Measurements from ENCODE around the gene CDH12.
"Not testable (repeated sequence)": the region's sequence is repeated elsewhere in the genome, so short reads cannot be mapped to it uniquely, and the experiment has no call there.

CDH12 gene
- 0 reads per million in 4 donors for total RNA-seq

GRCh38 chr5:22852807-22853660 is at the start of gene CDH12:
Gene CDH12, minus strand, starts transcription at chr5:22853344.
- no peak for DNase-seq

DNA sequence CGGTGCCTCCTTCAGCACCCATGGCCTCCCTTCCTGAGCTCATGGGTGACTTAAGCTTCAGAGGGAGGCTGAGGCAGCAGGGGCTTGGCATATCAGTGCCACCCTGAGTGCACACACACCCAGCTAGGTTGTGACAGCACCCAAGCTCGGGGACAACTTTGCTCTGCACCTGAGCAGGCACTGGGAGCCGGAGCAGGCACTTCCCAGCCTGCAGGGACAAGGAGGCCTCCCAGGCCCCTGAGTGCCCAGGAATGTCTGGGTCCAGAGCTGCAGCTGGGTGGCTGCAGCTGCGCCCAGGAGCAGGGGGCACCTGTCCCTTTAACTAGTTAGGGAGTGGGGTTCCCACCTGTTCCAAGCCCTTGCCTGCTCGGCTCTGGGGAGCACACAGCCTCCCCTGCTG is 48.7 kb upstream of the CDH12 start:
- DNase-seq: no peak

DNA sequence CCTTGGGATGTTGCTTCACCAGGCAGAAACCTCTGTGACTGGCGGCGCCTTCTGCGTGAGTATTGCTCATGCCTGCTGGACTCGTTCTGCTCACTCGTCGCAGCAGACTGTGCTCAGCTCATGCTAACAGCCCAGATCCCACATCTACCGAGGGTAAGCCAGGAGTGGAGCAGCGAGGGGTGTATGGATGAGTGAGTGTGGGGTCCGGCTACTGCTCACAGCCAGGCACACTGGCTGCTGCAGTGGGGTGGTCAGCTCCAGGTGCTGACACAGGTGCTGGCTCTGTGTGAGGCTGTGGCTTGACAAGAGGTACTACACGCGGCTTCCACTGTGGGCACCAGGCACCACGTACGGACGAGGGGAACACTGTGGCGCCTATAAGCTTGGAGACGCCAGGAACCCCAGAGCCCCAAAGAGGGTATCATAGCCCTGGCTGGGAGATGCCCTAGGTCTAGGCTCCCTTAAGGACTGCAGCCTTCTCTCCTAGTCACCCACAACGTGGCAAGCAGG is 47.7 kb upstream of the CDH12 start:
- no peak for DNase-seq

DNA sequence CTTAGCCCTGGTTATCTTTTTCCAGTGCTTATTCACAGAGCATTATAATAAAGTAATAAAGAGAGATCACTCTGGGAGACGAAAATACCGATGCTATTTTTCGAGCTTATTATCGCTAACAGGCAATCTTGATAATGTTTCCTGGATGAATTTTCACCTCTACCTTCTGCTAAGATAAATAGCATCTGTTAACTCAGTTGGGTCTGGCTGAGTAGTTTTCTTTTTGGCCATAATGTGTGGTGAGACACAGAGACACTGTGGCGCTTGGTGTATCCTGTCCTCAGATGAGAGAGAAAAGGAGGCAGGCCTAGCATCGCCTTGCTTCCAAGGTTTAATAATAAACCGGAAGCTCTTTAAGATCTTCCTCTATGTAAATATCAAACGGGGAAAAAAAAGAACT is 46.2 kb upstream of the CDH12 start:
- no peak for DNase-seq

GRCh38 chr5:22896152-22896551 is 43.0 kb upstream of the CDH12 start:
- no peak for DNase-seq

DNA sequence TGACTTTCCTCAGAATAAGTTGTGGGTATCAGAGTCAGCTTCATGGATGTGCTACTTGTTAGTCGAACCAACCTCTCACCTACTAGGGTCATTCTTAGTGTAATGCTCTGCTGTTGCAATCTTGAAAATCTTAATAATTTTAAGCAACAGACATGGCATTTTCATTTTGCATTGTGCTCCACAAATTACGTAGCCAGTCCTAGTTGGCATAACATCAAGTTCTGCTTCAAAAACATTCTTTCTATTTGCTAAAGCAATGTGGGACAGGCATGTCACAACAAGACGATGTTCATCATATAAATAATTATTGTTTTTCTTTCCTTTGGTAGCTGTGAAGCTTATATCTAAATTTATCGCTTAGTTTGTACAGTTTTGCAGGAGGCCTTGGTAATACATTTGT is 39.3 kb upstream of the CDH12 start:
- no peak for DNase-seq

GRCh38 chr5:22889720-22890119 is 36.6 kb upstream of the CDH12 start:
- DNase-seq: no peak

DNA sequence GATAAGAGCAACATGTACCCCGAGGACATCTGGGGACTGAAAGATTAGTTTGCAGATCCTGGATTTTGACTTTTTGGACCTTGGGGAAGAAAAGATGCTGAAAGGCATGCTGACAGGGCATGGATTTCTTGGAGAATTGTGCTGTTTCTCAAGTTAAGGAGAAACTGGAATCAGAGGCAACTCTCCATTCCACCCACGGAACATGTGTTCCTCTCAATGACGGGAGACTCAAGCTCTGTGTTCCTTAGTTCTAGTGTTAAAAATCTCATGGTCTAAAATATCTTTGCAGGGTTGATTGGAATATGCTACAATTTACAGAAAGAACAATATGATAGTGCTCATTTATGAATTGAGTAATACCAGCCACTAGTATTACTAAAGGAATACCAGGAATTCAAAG is 34.4 kb upstream of the CDH12 start:
- DNase-seq: no peak

DNA sequence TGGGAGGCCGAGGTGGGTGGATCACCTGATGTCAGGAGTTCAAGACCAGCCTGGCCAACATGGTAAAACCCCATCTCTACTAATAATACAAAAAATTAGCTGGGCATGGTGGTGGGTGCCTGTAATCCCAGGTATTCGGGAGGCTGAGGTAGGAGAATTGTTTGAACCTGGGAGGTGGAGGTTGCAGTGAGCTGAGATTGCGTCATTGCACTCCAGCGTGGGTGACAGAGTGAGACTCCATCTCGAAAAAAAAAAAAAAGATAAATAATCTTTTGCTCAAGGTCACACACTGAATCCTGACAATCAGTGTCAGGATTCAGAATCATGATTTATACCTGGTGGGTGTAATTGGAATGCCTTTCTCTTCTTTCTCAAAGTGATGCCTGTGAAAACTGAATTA is 5.8 kb upstream of the CDH12 start:
- DNase-seq: not testable (repeated sequence)

GRCh38 chr5:22855824-22856223 is 2.7 kb upstream of the CDH12 start:
- DNase-seq: no peak

DNA sequence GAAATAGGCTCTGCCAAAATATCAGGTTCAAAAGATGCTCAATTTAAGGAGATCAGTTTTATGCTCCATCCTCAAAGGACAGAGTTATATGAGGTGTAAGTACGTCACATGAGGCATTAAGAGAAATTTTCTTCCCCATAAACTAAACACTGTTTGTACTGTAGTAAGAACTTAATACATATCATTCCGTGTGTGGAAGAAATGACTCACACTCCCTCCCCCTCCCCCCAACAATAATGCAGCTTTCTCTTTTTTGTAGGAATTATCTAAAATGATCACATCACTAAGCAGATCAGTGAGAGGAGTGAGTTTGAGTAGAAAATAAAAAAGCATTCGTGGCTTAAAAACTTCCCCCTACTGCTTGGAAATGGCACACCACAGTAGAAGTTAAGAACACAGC is 2.2 kb downstream of the CDH12 start:
- no peak for DNase-seq

- no peak for DNase-seq
Observed at GRCh38 chr5:22846693-22847092, 6.5 kb downstream of the CDH12 start.

- no peak for DNase-seq
Observed at GRCh38 chr5:22844636-22845035, 8.5 kb downstream of the CDH12 start.

DNA sequence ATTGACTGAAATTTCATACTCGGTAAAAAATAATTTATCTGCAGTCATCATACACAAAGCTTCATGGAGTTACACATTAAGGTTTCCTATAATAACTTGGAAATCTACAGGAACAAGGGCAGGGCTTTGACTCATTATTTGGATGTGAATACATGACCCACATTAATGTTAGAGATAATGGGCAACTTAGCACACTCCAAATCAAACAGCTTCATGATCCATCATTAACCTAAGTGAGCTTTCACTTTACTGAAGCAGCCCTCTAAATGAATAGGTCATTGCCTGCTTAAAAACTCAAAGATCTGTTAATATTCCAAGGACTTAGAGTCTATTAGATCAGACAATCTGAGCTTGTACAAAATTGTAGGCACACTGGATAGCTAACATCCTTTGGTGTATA is 9.0 kb downstream of the CDH12 start:
- DNase-seq: no peak

- DNase-seq: no peak
Observed at GRCh38 chr5:22842574-22842973, 10.6 kb downstream of the CDH12 start.

- DNase-seq: no peak
Observed at GRCh38 chr5:22837803-22838202, 15.3 kb downstream of the CDH12 start.

- no peak for DNase-seq
Observed at GRCh38 chr5:22835686-22836085, 17.5 kb downstream of the CDH12 start.

DNA sequence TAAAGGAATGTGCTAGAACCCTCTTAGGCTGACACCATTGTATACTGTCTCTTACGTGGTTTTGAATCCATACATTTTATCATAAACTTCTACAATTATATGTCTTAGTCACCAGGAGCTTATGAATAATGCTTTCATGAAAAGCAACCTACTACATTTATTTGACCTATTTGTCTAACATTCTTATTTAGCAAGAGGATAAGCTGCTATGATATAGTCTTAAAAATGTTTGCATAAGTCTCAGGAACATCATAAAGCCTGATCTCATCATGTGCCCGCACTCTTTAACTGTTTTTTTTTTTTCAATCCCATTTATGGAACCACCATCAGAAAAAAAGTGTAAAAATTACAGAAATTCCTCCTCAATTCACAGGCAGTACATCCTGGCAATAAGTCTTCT is 59.7 kb downstream of the CDH12 start:
- no peak for DNase-seq

- no peak for DNase-seq
Observed at GRCh38 chr5:22787807-22788206, 65.3 kb downstream of the CDH12 start.

DNA sequence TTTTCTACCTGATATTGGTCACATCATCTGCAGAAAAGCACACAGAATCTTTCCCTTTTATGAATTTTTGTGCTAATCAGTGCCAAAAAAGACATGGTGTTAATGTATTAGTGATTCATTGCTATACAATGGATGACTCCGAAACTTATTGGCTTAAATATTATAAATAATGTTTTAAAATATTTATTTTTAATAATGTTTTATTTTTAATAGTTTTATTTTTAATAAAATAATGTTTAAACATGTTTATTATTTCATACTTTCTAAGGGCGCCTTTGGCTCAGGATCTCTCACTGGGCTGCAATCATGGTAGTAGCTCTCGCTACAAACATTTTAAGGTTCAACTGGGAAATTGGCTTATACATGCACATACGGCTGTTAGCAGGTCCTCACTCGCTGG is 65.7 kb downstream of the CDH12 start:
- no peak for DNase-seq

- no peak for DNase-seq
Observed at GRCh38 chr5:22780756-22781155, 72.4 kb downstream of the CDH12 start.

GRCh38 chr5:22779499-22779898 is 73.6 kb downstream of the CDH12 start:
- no peak for DNase-seq

DNA sequence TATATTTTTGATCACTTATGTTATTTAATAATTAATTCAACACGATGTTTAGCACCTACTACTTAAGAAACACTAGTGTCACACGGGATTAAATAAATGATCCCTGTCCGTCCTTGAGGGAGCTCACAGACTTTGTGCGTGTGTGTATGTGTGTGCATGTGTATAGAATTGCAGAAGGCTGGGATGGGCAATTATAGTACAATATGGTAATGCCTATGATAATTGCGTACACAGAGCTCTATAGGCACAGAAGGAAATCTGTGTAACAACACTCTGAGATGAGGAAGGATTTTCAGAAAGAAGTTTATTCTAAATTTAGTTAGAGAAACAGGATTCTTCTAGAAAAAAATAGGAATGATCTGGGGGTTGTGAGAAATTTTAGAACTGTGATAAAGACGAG is 76.9 kb downstream of the CDH12 start:
- no peak for DNase-seq

GRCh38 chr5:22774214-22774613 is 78.9 kb downstream of the CDH12 start:
- not testable (repeated sequence) for DNase-seq

- DNase-seq: no peak
Observed at GRCh38 chr5:22764736-22765135, 88.4 kb downstream of the CDH12 start.
